IMR-90 (cell line): ENCODE data around the gene SLC38A5.

Experiments used
- BHLHE40 ChIP-seq: fragments of 150-350 bp; IDR thresholded peaks from 2 replicates; pipeline ENCODE4 v1.6.1; 2016; ENCODE audit warnings: mild to moderate bottlenecking, low read depth, low read length
- CEBPB ChIP-seq: IDR thresholded peaks from 2 replicates; pipeline ENCODE4 v1.6.1; 2012; ENCODE audit warnings: low read depth, low read length, improper control_type of control experiment
- FOS ChIP-seq: fragments of 150-350 bp; IDR thresholded peaks from 2 replicates; pipeline ENCODE4 v1.6.1; 2016; ENCODE audit warnings: low read depth, low read length
- MAFK ChIP-seq: IDR thresholded peaks from 2 replicates; pipeline ENCODE4 v1.6.1; 2012; ENCODE audit warnings: low read depth, low read length, improper control_type of control experiment
- MXI1 ChIP-seq: IDR thresholded peaks from 2 replicates; pipeline ENCODE4 v1.6.1; 2012; ENCODE audit warnings: low read depth, mild to moderate bottlenecking, low read length, moderate library complexity, borderline replicate concordance
- NFE2L2 ChIP-seq: fragments of 150-350 bp; IDR thresholded peaks from 2 replicates; pipeline ENCODE4 v1.6.1; 2016; ENCODE audit warnings: low read depth, mild to moderate bottlenecking, low read length
- POLR2A ChIP-seq: IDR thresholded peaks from 2 replicates; pipeline ENCODE4 v1.6.1; 2012; ENCODE audit warnings: mild to moderate bottlenecking, low read depth, low read length
- RAD21 ChIP-seq: IDR thresholded peaks from 2 replicates; pipeline ENCODE4 v1.6.1; 2012; ENCODE audit warnings: low read length, improper control_type of control experiment
- RCOR1 ChIP-seq: IDR thresholded peaks from 2 replicates; pipeline ENCODE4 v1.6.1; 2012; ENCODE audit warnings: mild to moderate bottlenecking, low read length, improper control_type of control experiment; ENCODE audit not compliant: insufficient replicate concordance
- SMC3 ChIP-seq: fragments of 150-350 bp; IDR thresholded peaks from 2 replicates; pipeline ENCODE4 v1.6.1; 2016; ENCODE audit warnings: low read depth, mild to moderate bottlenecking, antibody characterized with exemption, low read length, moderate library complexity
- TF ChIP-seq, protein P1 (sequence below): conservative IDR thresholded peaks from 2 replicates; pipeline ENCODE4 v1.5.1; 2012; ENCODE audit warnings: mild to moderate bottlenecking, low read depth, low read length, improper control_type of control experiment
- TF ChIP-seq, protein P2 (sequence below): fragments of 150-350 bp; IDR thresholded peaks from 2 replicates; pipeline ENCODE4 v1.6.1; 2016; ENCODE audit warnings: low read depth, mild to moderate bottlenecking, low read length, moderate library complexity, borderline replicate concordance
- TF ChIP-seq, protein P3 (sequence below): fragments of 150-350 bp; IDR thresholded peaks from 2 replicates; pipeline ENCODE4 v1.6.1; 2017; ENCODE audit warnings: mild to moderate bottlenecking, antibody characterized with exemption, low read length, low read depth

DNA sequence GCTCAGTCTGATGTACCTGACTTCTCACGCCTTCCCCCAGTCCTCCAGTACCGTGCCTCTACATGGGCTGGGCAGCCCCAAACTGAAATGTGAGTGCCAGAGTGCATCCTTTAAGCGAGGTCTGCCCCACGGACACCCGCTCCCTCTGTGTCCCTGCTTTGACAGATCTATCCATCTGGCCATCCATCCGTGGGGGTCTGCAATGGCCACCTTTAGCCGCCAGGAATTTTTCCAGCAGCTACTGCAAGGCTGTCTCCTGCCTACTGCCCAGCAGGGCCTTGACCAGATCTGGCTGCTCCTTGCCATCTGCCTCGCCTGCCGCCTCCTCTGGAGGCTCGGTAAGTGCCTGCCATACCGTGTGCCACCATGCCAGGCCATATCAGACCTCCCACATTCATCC, 39.6 kb upstream of the SLC38A5 start:
- no peak for TF ChIP-seq MAFK
- TF ChIP-seq, protein P1, sequence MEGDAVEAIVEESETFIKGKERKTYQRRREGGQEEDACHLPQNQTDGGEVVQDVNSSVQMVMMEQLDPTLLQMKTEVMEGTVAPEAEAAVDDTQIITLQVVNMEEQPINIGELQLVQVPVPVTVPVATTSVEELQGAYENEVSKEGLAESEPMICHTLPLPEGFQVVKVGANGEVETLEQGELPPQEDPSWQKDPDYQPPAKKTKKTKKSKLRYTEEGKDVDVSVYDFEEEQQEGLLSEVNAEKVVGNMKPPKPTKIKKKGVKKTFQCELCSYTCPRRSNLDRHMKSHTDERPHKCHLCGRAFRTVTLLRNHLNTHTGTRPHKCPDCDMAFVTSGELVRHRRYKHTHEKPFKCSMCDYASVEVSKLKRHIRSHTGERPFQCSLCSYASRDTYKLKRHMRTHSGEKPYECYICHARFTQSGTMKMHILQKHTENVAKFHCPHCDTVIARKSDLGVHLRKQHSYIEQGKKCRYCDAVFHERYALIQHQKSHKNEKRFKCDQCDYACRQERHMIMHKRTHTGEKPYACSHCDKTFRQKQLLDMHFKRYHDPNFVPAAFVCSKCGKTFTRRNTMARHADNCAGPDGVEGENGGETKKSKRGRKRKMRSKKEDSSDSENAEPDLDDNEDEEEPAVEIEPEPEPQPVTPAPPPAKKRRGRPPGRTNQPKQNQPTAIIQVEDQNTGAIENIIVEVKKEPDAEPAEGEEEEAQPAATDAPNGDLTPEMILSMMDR: no peak
- no peak for TF ChIP-seq BHLHE40
- TF ChIP-seq, protein P2, sequence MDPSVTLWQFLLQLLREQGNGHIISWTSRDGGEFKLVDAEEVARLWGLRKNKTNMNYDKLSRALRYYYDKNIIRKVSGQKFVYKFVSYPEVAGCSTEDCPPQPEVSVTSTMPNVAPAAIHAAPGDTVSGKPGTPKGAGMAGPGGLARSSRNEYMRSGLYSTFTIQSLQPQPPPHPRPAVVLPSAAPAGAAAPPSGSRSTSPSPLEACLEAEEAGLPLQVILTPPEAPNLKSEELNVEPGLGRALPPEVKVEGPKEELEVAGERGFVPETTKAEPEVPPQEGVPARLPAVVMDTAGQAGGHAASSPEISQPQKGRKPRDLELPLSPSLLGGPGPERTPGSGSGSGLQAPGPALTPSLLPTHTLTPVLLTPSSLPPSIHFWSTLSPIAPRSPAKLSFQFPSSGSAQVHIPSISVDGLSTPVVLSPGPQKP: no peak
- no peak for TF ChIP-seq CEBPB
- TF ChIP-seq, protein P3, sequence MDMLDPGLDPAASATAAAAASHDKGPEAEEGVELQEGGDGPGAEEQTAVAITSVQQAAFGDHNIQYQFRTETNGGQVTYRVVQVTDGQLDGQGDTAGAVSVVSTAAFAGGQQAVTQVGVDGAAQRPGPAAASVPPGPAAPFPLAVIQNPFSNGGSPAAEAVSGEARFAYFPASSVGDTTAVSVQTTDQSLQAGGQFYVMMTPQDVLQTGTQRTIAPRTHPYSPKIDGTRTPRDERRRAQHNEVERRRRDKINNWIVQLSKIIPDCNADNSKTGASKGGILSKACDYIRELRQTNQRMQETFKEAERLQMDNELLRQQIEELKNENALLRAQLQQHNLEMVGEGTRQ: no peak
- no peak for TF ChIP-seq RAD21
- TF ChIP-seq POLR2A: no peak
- no peak for TF ChIP-seq NFE2L2
- TF ChIP-seq SMC3: no peak
- TF ChIP-seq RCOR1: no peak
- TF ChIP-seq MXI1: no peak
- TF ChIP-seq FOS: no peak
